ENCODE measurements around the gene ODC1. TPM values are rescaled to one million over a fixed set of nuclear protein-coding genes. Genes with fewer than 3 reads are reported as not detected.
"Not testable (repeated sequence)": the region's sequence is repeated elsewhere in the genome, so short reads cannot be mapped to it uniquely, and the experiment has no call there.

ODC1 gene
- total and polyA plus RNA-seq, 2 experiments from 2014 or later: 23.3 to 70.3 TPM

DNA sequence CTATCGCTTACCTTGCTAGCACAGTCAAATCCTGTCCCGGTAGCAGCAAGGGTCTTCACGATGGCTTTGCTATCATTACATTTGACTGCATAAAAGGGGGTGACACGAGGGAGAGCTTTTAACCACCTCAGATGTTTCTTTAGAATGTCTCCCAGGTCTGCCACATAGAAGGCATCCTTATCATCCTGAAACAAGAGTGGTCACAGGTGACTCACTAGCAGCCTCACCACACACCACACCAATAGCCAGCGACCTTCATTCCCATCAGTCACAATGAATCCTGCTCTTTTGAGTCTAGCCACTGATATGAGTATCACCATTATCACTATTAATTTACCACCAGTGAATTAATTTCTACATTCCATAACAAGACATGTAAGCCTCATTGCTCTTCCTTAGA is 3.7 kb downstream of the ODC1 start (continued):
- TF ChIP-seq, protein P1, sequence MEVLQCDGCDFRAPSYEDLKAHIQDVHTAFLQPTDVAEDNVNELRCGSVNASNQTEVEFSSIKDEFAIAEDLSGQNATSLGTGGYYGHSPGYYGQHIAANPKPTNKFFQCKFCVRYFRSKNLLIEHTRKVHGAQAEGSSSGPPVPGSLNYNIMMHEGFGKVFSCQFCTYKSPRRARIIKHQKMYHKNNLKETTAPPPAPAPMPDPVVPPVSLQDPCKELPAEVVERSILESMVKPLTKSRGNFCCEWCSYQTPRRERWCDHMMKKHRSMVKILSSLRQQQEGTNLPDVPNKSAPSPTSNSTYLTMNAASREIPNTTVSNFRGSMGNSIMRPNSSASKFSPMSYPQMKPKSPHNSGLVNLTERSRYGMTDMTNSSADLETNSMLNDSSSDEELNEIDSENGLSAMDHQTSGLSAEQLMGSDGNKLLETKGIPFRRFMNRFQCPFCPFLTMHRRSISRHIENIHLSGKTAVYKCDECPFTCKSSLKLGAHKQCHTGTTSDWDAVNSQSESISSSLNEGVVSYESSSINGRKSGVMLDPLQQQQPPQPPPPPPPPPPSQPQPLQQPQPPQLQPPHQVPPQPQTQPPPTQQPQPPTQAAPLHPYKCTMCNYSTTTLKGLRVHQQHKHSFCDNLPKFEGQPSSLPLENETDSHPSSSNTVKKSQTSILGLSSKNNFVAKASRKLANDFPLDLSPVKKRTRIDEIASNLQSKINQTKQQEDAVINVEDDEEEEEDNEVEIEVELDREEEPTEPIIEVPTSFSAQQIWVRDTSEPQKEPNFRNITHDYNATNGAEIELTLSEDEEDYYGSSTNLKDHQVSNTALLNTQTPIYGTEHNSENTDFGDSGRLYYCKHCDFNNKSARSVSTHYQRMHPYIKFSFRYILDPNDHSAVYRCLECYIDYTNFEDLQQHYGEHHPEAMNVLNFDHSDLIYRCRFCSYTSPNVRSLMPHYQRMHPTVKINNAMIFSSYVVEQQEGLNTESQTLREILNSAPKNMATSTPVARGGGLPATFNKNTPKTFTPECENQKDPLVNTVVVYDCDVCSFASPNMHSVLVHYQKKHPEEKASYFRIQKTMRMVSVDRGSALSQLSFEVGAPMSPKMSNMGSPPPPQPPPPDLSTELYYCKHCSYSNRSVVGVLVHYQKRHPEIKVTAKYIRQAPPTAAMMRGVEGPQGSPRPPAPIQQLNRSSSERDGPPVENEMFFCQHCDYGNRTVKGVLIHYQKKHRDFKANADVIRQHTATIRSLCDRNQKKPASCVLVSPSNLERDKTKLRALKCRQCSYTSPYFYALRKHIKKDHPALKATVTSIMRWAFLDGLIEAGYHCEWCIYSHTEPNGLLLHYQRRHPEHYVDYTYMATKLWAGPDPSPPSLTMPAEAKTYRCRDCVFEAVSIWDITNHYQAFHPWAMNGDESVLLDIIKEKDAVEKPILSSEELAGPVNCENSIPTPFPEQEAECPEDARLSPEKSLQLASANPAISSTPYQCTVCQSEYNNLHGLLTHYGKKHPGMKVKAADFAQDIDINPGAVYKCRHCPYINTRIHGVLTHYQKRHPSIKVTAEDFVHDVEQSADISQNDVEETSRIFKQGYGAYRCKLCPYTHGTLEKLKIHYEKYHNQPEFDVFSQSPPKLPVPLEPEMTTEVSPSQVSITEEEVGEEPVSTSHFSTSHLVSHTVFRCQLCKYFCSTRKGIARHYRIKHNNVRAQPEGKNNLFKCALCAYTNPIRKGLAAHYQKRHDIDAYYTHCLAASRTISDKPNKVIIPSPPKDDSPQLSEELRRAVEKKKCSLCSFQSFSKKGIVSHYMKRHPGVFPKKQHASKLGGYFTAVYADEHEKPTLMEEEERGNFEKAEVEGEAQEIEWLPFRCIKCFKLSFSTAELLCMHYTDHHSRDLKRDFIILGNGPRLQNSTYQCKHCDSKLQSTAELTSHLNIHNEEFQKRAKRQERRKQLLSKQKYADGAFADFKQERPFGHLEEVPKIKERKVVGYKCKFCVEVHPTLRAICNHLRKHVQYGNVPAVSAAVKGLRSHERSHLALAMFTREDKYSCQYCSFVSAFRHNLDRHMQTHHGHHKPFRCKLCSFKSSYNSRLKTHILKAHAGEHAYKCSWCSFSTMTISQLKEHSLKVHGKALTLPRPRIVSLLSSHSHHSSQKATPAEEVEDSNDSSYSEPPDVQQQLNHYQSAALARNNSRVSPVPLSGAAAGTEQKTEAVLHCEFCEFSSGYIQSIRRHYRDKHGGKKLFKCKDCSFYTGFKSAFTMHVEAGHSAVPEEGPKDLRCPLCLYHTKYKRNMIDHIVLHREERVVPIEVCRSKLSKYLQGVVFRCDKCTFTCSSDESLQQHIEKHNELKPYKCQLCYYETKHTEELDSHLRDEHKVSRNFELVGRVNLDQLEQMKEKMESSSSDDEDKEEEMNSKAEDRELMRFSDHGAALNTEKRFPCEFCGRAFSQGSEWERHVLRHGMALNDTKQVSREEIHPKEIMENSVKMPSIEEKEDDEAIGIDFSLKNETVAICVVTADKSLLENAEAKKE (CRISPR knock-in tag; IDR thresholded peaks at IDR 0.05): no peak
- no peak for TF ChIP-seq NANOG (IDR thresholded peaks at IDR 0.05; ENCODE audit: borderline replicate concordance)
- TF ChIP-seq, protein P2, sequence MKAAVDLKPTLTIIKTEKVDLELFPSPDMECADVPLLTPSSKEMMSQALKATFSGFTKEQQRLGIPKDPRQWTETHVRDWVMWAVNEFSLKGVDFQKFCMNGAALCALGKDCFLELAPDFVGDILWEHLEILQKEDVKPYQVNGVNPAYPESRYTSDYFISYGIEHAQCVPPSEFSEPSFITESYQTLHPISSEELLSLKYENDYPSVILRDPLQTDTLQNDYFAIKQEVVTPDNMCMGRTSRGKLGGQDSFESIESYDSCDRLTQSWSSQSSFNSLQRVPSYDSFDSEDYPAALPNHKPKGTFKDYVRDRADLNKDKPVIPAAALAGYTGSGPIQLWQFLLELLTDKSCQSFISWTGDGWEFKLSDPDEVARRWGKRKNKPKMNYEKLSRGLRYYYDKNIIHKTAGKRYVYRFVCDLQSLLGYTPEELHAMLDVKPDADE (IDR thresholded peaks at IDR 0.05): no peak

DNA sequence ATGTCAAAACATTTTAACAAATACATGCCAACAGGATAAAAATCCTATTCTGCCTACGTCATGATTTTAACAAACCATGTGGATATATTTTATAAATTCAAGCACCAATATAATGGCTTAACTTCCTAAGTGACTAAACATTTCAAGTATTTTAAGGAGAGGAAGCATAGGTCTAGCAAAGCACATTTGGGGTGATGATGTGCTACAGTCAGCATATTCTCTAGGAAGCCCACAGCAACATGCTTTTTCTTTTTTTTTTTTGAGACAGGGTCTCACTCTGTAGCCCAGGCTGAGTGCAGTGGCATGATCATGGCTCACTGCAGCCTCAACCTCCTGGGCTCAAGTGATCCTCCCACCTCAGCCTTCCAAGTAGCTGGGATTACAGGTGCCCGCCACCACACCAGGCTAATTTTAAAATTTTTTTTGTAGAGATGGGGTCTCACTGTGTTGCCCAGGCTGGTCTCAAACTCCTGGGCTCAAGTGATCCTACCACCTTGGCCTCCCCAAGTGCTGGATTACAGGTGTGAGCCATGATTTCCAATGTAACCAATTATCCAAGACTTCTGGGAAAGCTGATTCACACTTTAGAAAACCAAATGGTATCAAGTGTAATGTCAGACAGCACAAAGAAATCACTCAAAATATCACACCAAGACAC is 5.5 kb downstream of the ODC1 start:
- H3K79me2 ChIP-seq (replicated peaks; ENCODE audit: insufficient read depth): peaks cover 28% of the 10 kb centered on the region
- H3K4me3 Mint-ChIP-seq: not testable (repeated sequence)
- H3K36me3 ChIP-seq (ENCODE audit: insufficient read depth): peaks cover 16% of the 10 kb centered on the region; the same call in 1 of the 2 replicates

More for the DNA sequence above, 5.5 kb downstream of the ODC1 start:
- H3K4me1 Mint-ChIP-seq; H3K4me3 ChIP-seq; H3K9me2 ChIP-seq (ENCODE audit: insufficient read depth); H3F3A ChIP-seq (replicated peaks; ENCODE audit: low read depth); H3K27ac ChIP-seq (ENCODE audit: low read depth); ATAC-seq; H3K4me2 ChIP-seq; DNase-seq (ENCODE audit: low spot score); H2AFZ ChIP-seq; H3K4me1 ChIP-seq (ENCODE audit: insufficient read depth); H3K9me3 Mint-ChIP-seq; H3K27ac Mint-ChIP-seq: not testable (repeated sequence)
- 0 out of 2 replicates have a peak, but pooled peaks cover 11% of the 10 kb centered on the region for H4K20me1 ChIP-seq (replicated peaks; ENCODE audit: insufficient read depth)
- H3K27me3 ChIP-seq (ENCODE audit: insufficient read depth): peaks cover 11% of the 10 kb centered on the region
- Mint-ChIP-seq H3K36me3 (ENCODE audit: low read depth) (peaks cover 69% of the 10 kb centered on the region), H3K27me3 (ENCODE audit: insufficient read depth, low read depth, poor library complexity) (peaks cover 11% of the 10 kb centered on the region)
